ENCODE data around the gene EML1. TPM values are rescaled to one million over a fixed set of nuclear protein-coding genes. Genes with fewer than 3 reads are reported as not detected.

EML1 gene
- polyA plus RNA-seq, 1 experiment = 14.2 TPM

DNA sequence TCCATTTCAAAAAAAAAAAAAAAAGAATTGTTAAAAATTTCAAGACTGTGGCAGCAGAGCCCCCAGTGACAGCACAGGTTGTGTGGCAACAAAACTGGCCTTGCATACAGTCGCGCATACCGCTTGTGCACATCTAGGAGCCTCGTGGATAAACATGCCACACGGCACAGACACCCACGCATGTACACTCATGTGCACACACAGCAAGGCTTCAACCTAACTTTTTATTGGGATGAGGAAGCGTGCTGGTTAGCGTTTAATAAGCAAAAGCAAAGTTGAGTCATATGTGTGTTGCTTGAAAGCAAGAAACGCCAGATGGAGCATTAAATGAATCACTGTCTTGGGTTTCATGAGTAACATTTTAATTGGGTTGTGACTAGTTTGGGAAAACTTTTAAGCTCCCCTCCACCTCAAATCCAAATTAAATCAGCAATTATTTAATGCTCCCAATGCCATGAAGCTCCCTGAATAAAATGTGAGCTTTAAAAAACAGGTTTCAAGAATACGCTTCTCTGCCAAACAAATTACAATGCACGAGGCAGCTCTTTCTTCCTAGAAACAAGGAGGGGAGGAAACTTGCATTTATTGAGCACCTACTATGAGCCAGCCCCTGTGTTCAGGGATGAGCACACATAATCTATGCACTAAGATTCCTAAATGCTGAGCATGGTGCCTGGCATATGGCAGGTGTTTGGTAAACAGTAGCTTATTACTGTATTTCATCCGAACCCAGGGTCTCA, 35.7 kb upstream of the EML1 start:
- ChIA-PET CTCF (interaction anchor here (1.9 kb wide), 1 partner anchor 28 kb away, joined by 9 read pairs; no protein-coding TSS in a partner anchor), POLR2A (interaction anchor here (0.6 kb wide), 2 partner anchors 123 to 223 kb away, joined by 3 to 4 read pairs; no protein-coding TSS in a partner anchor)
- TF ChIP-seq, protein P1, sequence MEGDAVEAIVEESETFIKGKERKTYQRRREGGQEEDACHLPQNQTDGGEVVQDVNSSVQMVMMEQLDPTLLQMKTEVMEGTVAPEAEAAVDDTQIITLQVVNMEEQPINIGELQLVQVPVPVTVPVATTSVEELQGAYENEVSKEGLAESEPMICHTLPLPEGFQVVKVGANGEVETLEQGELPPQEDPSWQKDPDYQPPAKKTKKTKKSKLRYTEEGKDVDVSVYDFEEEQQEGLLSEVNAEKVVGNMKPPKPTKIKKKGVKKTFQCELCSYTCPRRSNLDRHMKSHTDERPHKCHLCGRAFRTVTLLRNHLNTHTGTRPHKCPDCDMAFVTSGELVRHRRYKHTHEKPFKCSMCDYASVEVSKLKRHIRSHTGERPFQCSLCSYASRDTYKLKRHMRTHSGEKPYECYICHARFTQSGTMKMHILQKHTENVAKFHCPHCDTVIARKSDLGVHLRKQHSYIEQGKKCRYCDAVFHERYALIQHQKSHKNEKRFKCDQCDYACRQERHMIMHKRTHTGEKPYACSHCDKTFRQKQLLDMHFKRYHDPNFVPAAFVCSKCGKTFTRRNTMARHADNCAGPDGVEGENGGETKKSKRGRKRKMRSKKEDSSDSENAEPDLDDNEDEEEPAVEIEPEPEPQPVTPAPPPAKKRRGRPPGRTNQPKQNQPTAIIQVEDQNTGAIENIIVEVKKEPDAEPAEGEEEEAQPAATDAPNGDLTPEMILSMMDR (IDR thresholded peaks at IDR 0.05; ENCODE audit: insufficient read depth, low read depth, low read length) = no peak
- no peaks in the 10 kb centered on the region for H3K36me3 ChIP-seq (ENCODE audit: control insufficient read depth, insufficient read depth, low read length)
- DNase-seq (ENCODE audit: low read depth) = peak; percentile 100
- no peaks in the 10 kb centered on the region for H3K27me3 ChIP-seq (ENCODE audit: control insufficient read depth, insufficient read depth, low read length)
- no peak overlapping the region for H3K4me3 ChIP-seq (ENCODE audit: low read depth, low read length)

- TF ChIP-seq, protein P1 (IDR thresholded peaks at IDR 0.05; ENCODE audit: insufficient read depth, low read depth, low read length) = no peak
- no peaks in the 10 kb centered on the region for H3K36me3 ChIP-seq (ENCODE audit: control insufficient read depth, insufficient read depth, low read length)
- no peak overlapping the region for H3K4me3 ChIP-seq (ENCODE audit: low read depth, low read length)
- DNase-seq (ENCODE audit: low read depth) = peak; percentile 88
- ChIA-PET CTCF (interaction anchor here (1.7 to 1.9 kb wide), 2 partner anchors 29 to 34 kb away, joined by 4 to 9 read pairs; no protein-coding TSS in a partner anchor), POLR2A (interaction anchor here (0.6 kb wide), 2 partner anchors 123 to 224 kb away, joined by 3 to 4 read pairs; no protein-coding TSS in a partner anchor)
- H3K27me3 ChIP-seq (ENCODE audit: control insufficient read depth, insufficient read depth, low read length) = no peaks in the 10 kb centered on the region
These were observed 34.9 kb upstream of the EML1 start for GRCh38 chr14:99758121-99758821.

- Histone ChIP-seq H3K4me3 (ENCODE audit: low read depth, low read length) (no peak overlapping the region), H3K36me3 (ENCODE audit: control insufficient read depth, insufficient read depth, low read length) (no peaks in the 10 kb centered on the region), H3K27me3 (ENCODE audit: control insufficient read depth, insufficient read depth, low read length) (no peaks in the 10 kb centered on the region)
- no peak for DNase-seq (ENCODE audit: low read depth)
- TF ChIP-seq, protein P1 (IDR thresholded peaks at IDR 0.05; ENCODE audit: insufficient read depth, low read depth, low read length) = no peak
- CTCF ChIA-PET = interaction anchor here (1.7 to 1.9 kb wide), 3 partner anchors 17 to 33 kb away, joined by 4 to 9 read pairs (median 6); no protein-coding TSS in a partner anchor
- POLR2A ChIA-PET = no interaction called here
These were observed 34.2 kb upstream of the EML1 start for GRCh38 chr14:99758872-99759545.

- ChIA-PET CTCF (interaction anchor here (1.0 to 1.9 kb wide), 3 partner anchors 15 to 33 kb away, joined by 3 to 6 read pairs (median 4); no protein-coding TSS in a partner anchor), POLR2A (no interaction called here)
- Histone ChIP-seq H3K4me3 (ENCODE audit: low read depth, low read length) (no peak overlapping the region), H3K27me3 (ENCODE audit: control insufficient read depth, insufficient read depth, low read length) (no peaks in the 10 kb centered on the region; the same call in 1 of the 2 replicates), H3K36me3 (ENCODE audit: control insufficient read depth, insufficient read depth, low read length) (no peaks in the 10 kb centered on the region)
- TF ChIP-seq, protein P1 (IDR thresholded peaks at IDR 0.05; ENCODE audit: insufficient read depth, low read depth, low read length) = no peak
- no peak for DNase-seq (ENCODE audit: low read depth)
These were observed 33.7 kb upstream of the EML1 start for GRCh38 chr14:99759546-99759925.
